ENCODE data around the gene CACNB1. TPM values are rescaled to one million over a fixed set of nuclear protein-coding genes. Genes with fewer than 3 reads are reported as not detected.

CACNB1 gene
- polyA plus RNA-seq, 1 donor (not counting 4 experiments of a cell fraction or from before 2014, with no cell fraction given): 4.0 TPM

GRCh38 chr17:39194089-39194984 is 3.1 kb downstream of the CACNB1 start:
- Histone ChIP-seq H3K4me1 (ENCODE audit: control insufficient read depth, extremely low read depth, insufficient read depth, low read length) (peaks cover 12% of the 10 kb centered on the region), H3K27ac (ENCODE audit: control insufficient read depth, insufficient read depth, low read length) (no peak overlapping the region)

GRCh38 chr17:39193346-39193745 is 4.1 kb downstream of the CACNB1 start:
- H3K4me1 ChIP-seq (ENCODE audit: control insufficient read depth, extremely low read depth, insufficient read depth, low read length): peaks cover 10% of the 10 kb centered on the region
- no peaks in the 10 kb centered on the region for H4K20me1 ChIP-seq (ENCODE audit: control insufficient read depth, extremely low read depth, insufficient read depth, low read length)
- no peaks in the 10 kb centered on the region for H3K27me3 ChIP-seq (ENCODE audit: control insufficient read depth, extremely low read depth, insufficient read depth, low read length)
- H3K36me3 ChIP-seq (ENCODE audit: control insufficient read depth in 2 of 2, extremely low read depth in 1 of 2, insufficient read depth in 2 of 2, low read length in 2 of 2): peaks cover 4 to 18% of the 10 kb centered on the region in 2 experiments
- H3K9me3 ChIP-seq (ENCODE audit: control insufficient read depth, low read depth, low read length): no peaks in the 10 kb centered on the region
- dilution Hi-C loops (cut with MboI; ENCODE audit: extremely low pct_ligation_motif_present, low sequenced_read_pairs): no loop called here
- TF ChIP-seq CTCF (optimal IDR thresholded peaks at IDR 0.05 in 1 of 3, IDR thresholded peaks at IDR 0.05 in 1 of 3, conservative IDR thresholded peaks at IDR 0.05 in 1 of 3; ENCODE audit: extremely low read depth in 1 of 3, insufficient read depth in 2 of 3, low read length in 3 of 3) (no peak), EZH2 (IDR thresholded peaks at IDR 0.05; ENCODE audit: low read length) (no peak)
- FAIRE-seq (no peak), DNase-seq (ENCODE audit: low read depth, low spot score) (no peak)
- H3K79me2 ChIP-seq (ENCODE audit: control insufficient read depth, insufficient read depth, low read length): peaks cover 21% of the 10 kb centered on the region
- no peak overlapping the region for H3K4me3 ChIP-seq (ENCODE audit: control insufficient read depth in 2 of 3, extremely low read depth in 1 of 3, insufficient read depth in 2 of 3, low read depth in 1 of 3, low read length in 3 of 3)
- H3K27ac ChIP-seq (ENCODE audit: control insufficient read depth, insufficient read depth, low read length): no peak overlapping the region
- H3K4me2 ChIP-seq (ENCODE audit: control insufficient read depth, extremely low read depth, insufficient read depth, low read depth, low read length): no peak overlapping the region
- no peak overlapping the region for H3K9ac ChIP-seq (ENCODE audit: control insufficient read depth, extremely low read depth, insufficient read depth, low read length)
- no peaks in the 10 kb centered on the region for H3K9me1 ChIP-seq (ENCODE audit: control insufficient read depth, extremely low read depth, insufficient read depth, low read length)
- no peak overlapping the region for H2AFZ ChIP-seq (ENCODE audit: control insufficient read depth, low read length)

More at GRCh38 chr17:39194089-39194984, 3.1 kb downstream of the CACNB1 start:
- Histone ChIP-seq H3K9me1 (ENCODE audit: control insufficient read depth, extremely low read depth, insufficient read depth, low read length) (no peaks in the 10 kb centered on the region), H2AFZ (ENCODE audit: control insufficient read depth, low read length) (no peak overlapping the region), H4K20me1 (ENCODE audit: control insufficient read depth, extremely low read depth, insufficient read depth, low read length) (no peaks in the 10 kb centered on the region), H3K9me3 (ENCODE audit: control insufficient read depth, low read depth, low read length) (no peaks in the 10 kb centered on the region), H3K36me3 (ENCODE audit: control insufficient read depth in 2 of 2, extremely low read depth in 1 of 2, insufficient read depth in 2 of 2, low read length in 2 of 2) (peaks cover 4 to 18% of the 10 kb centered on the region in 2 experiments), H3K9ac (ENCODE audit: control insufficient read depth, extremely low read depth, insufficient read depth, low read length) (no peak overlapping the region), H3K79me2 (ENCODE audit: control insufficient read depth, insufficient read depth, low read length) (peaks cover 21% of the 10 kb centered on the region), H3K4me2 (ENCODE audit: control insufficient read depth, extremely low read depth, insufficient read depth, low read depth, low read length) (no peak overlapping the region), H3K4me3 (ENCODE audit: control insufficient read depth in 2 of 3, extremely low read depth in 1 of 3, insufficient read depth in 2 of 3, low read depth in 1 of 3, low read length in 3 of 3) (no peak overlapping the region), H3K27me3 (ENCODE audit: control insufficient read depth, extremely low read depth, insufficient read depth, low read length) (no peaks in the 10 kb centered on the region)
- DNase-seq (ENCODE audit: low read depth, low spot score) (no peak), FAIRE-seq (no peak)
- dilution Hi-C loops (cut with MboI; ENCODE audit: extremely low pct_ligation_motif_present, low sequenced_read_pairs): no loop called here
- TF ChIP-seq EZH2 (IDR thresholded peaks at IDR 0.05; ENCODE audit: low read length) (no peak), CTCF (optimal IDR thresholded peaks at IDR 0.05 in 1 of 3, IDR thresholded peaks at IDR 0.05 in 1 of 3, conservative IDR thresholded peaks at IDR 0.05 in 1 of 3; ENCODE audit: extremely low read depth in 1 of 3, insufficient read depth in 2 of 3, low read length in 3 of 3) (no peak)

Data from keratinocyte (primary cell).